ENCODE data around the gene PTPRG. TPM values are rescaled to one million over a fixed set of nuclear protein-coding genes. Genes with fewer than 3 reads are reported as not detected.

Gene PTPRG
- total RNA-seq, 1 donor: 148 TPM

DNA sequence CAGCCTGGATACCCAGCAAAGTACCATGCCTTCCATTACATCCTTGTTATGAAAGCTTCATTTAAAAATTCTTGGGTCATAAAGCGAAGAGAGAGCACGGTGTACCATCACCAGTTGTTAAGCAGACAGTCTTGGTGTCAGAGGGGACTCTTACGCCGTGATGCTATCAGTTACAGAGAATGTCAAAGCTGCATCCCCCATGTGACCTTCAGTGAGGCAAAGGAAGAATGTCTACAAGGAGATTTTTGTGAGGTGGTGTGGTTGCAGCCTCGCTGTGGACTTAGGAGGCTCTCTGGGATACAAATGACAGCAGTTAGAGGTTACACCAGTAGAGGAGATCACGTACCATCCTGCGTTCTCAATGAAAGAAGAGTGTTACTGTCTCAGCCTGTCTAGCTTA, 533.7 kb downstream of the PTPRG start:
- no peak overlapping the region for H3K4me3 ChIP-seq (ENCODE audit: insufficient read depth, low read length)
- H3K36me3 ChIP-seq (ENCODE audit: insufficient read depth, low read length): no peaks in the 10 kb centered on the region
- H2AFZ ChIP-seq (ENCODE audit: low read length): no peak overlapping the region
- H3K4me1 ChIP-seq (ENCODE audit: insufficient read depth, low read length): no peaks in the 10 kb centered on the region
- no peaks in the 10 kb centered on the region for H3K27me3 ChIP-seq (ENCODE audit: insufficient read depth, low read length)
- DNase-seq (ENCODE audit: insufficient read length, low spot score, missing footprints): no peak
- TF ChIP-seq CTCF (IDR thresholded peaks at IDR 0.05; ENCODE audit: extremely low read depth, low read depth, low read length): no peak
- no peaks in the 10 kb centered on the region for H3K9me3 ChIP-seq (ENCODE audit: low read depth, low read length)
- H3K79me2 ChIP-seq (ENCODE audit: insufficient read depth, low read length): no peaks in the 10 kb centered on the region
- no peak overlapping the region for H3K4me2 ChIP-seq (ENCODE audit: insufficient read depth, low read length)
- no peaks in the 10 kb centered on the region for H4K20me1 ChIP-seq (ENCODE audit: insufficient read depth, low read length)
- H3K27ac ChIP-seq (ENCODE audit: low read depth, low read length): no peak overlapping the region

DNA sequence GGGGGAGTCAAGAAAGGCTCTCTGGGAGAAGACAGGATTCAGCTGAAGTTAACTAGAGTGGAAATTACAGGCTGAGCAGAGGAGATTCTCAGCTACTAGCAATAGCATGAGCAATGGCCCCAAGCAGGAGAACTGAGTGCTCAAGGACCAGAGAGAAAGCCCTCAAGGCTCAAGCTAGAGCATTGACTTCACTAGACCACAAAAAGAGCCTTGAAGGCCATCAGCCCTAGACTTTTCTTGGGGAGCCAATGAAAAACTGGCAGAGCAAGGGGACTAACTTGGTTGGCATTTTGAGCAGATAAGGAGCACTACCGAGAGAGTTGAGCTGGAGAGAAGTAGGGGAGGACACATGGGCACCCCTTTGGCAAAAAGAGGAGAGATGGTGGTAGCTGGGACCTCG, 534.4 kb downstream of the PTPRG start:
- Histone ChIP-seq H3K79me2 (ENCODE audit: insufficient read depth, low read length) (no peaks in the 10 kb centered on the region), H3K27ac (ENCODE audit: low read depth, low read length) (no peak overlapping the region), H4K20me1 (ENCODE audit: insufficient read depth, low read length) (no peaks in the 10 kb centered on the region), H3K9me3 (ENCODE audit: low read depth, low read length) (no peaks in the 10 kb centered on the region), H2AFZ (ENCODE audit: low read length) (no peak overlapping the region), H3K4me1 (ENCODE audit: insufficient read depth, low read length) (no peaks in the 10 kb centered on the region), H3K4me3 (ENCODE audit: insufficient read depth, low read length) (no peak overlapping the region), H3K36me3 (ENCODE audit: insufficient read depth, low read length) (no peaks in the 10 kb centered on the region), H3K27me3 (ENCODE audit: insufficient read depth, low read length) (no peaks in the 10 kb centered on the region), H3K4me2 (ENCODE audit: insufficient read depth, low read length) (no peak overlapping the region)
- no peak for TF ChIP-seq CTCF (IDR thresholded peaks at IDR 0.05; ENCODE audit: extremely low read depth, low read depth, low read length)
- no peak for DNase-seq (ENCODE audit: insufficient read length, low spot score, missing footprints)

GRCh38 chr3:62096521-62096920, 535.1 kb downstream of the PTPRG start:
- Histone ChIP-seq H3K4me3 (ENCODE audit: insufficient read depth, low read length) (no peak overlapping the region), H3K4me2 (ENCODE audit: insufficient read depth, low read length) (no peak overlapping the region), H3K27ac (ENCODE audit: low read depth, low read length) (no peak overlapping the region), H3K36me3 (ENCODE audit: insufficient read depth, low read length) (no peaks in the 10 kb centered on the region), H2AFZ (ENCODE audit: low read length) (no peak overlapping the region), H4K20me1 (ENCODE audit: insufficient read depth, low read length) (no peaks in the 10 kb centered on the region), H3K79me2 (ENCODE audit: insufficient read depth, low read length) (no peaks in the 10 kb centered on the region), H3K27me3 (ENCODE audit: insufficient read depth, low read length) (no peaks in the 10 kb centered on the region), H3K9me3 (ENCODE audit: low read depth, low read length) (no peaks in the 10 kb centered on the region), H3K4me1 (ENCODE audit: insufficient read depth, low read length) (no peaks in the 10 kb centered on the region)
- DNase-seq (ENCODE audit: insufficient read length, low spot score, missing footprints): no peak
- TF ChIP-seq CTCF (IDR thresholded peaks at IDR 0.05; ENCODE audit: extremely low read depth, low read depth, low read length): no peak

- H2AFZ ChIP-seq (ENCODE audit: low read length): no peak overlapping the region
- H3K4me2 ChIP-seq (ENCODE audit: insufficient read depth, low read length): no peak overlapping the region
- no peaks in the 10 kb centered on the region for H3K27me3 ChIP-seq (ENCODE audit: insufficient read depth, low read length)
- no peaks in the 10 kb centered on the region for H3K9me3 ChIP-seq (ENCODE audit: low read depth, low read length)
- no peaks in the 10 kb centered on the region for H3K4me1 ChIP-seq (ENCODE audit: insufficient read depth, low read length)
- no peaks in the 10 kb centered on the region for H4K20me1 ChIP-seq (ENCODE audit: insufficient read depth, low read length)
- no peak for TF ChIP-seq CTCF (IDR thresholded peaks at IDR 0.05; ENCODE audit: extremely low read depth, low read depth, low read length)
- DNase-seq (ENCODE audit: insufficient read length, low spot score, missing footprints): no peak
- no peaks in the 10 kb centered on the region for H3K79me2 ChIP-seq (ENCODE audit: insufficient read depth, low read length)
- no peak overlapping the region for H3K27ac ChIP-seq (ENCODE audit: low read depth, low read length)
- H3K36me3 ChIP-seq (ENCODE audit: insufficient read depth, low read length): no peaks in the 10 kb centered on the region
- H3K4me3 ChIP-seq (ENCODE audit: insufficient read depth, low read length): no peak overlapping the region
These were observed 535.8 kb downstream of the PTPRG start for GRCh38 chr3:62097121-62097520.

Measured in osteoblast (primary cell).